ENCODE measurements around the gene KIAA1958. TPM values are rescaled to one million over a fixed set of nuclear protein-coding genes. Genes with fewer than 3 reads are reported as not detected.

The KIAA1958 gene
- total and polyA plus RNA-seq, 8 donors, result 10.5 to 15.6 (median 14.2) TPM

DNA sequence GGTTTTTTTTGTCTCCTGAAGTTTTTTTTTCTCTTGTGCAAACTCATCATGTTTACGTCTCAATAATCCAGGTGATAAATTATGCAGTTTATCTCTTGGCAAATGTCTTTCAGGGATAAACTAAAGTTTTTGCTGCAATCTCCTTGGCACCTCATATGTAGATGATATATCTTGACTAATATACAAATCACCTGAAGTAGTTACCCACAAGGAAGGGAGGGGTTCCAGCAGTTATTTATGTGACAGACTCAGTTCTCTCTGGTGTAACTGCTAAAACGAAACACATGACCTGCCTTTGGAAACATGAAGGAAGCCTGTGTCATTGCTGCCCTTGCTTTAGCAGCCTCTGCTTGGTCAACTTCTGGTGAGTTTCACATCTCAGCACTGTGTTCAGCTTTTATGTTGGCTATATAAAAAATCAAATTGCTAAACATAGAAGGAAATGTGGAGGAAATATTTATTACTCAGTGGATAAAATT is 39.3 kb upstream of the KIAA1958 start:
- H3K27me3 ChIP-seq, result no peaks in the 10 kb centered on the region
- H3K36me3 ChIP-seq, result no peaks in the 10 kb centered on the region
- DNase-seq (no peak), ATAC-seq (no peak)
- intact Hi-C loops (cut with DNase I), result no loop called here
- no peaks in the 10 kb centered on the region for H3K9me3 ChIP-seq
- H3K4me3 ChIP-seq, result no peak overlapping the region
- no peak overlapping the region for H3K27ac ChIP-seq
- TF ChIP-seq, protein P1, sequence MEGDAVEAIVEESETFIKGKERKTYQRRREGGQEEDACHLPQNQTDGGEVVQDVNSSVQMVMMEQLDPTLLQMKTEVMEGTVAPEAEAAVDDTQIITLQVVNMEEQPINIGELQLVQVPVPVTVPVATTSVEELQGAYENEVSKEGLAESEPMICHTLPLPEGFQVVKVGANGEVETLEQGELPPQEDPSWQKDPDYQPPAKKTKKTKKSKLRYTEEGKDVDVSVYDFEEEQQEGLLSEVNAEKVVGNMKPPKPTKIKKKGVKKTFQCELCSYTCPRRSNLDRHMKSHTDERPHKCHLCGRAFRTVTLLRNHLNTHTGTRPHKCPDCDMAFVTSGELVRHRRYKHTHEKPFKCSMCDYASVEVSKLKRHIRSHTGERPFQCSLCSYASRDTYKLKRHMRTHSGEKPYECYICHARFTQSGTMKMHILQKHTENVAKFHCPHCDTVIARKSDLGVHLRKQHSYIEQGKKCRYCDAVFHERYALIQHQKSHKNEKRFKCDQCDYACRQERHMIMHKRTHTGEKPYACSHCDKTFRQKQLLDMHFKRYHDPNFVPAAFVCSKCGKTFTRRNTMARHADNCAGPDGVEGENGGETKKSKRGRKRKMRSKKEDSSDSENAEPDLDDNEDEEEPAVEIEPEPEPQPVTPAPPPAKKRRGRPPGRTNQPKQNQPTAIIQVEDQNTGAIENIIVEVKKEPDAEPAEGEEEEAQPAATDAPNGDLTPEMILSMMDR (IDR thresholded peaks at IDR 0.05), result no peak
- H3K4me1 ChIP-seq, result no peaks in the 10 kb centered on the region

DNA sequence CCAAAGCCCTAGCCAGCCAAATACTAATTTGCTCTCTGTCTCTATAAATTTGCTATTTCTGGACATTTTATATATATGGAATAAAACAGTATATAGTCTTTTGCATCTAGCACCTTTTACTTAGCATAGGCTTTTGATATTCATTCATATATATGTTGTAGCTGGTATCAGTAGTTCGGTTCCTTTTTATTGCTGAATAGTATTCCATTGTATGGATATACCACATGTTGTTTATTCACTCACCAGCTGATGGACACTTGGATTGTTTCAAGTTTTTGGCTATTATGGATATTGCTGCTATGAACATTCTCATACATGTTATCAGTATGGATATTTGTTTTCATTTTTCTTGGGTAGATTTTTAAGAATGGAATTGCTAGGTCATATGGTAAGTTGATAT is 23.8 kb upstream of the KIAA1958 start:
- H3K9me3 ChIP-seq, result peaks cover 0 to 4% of the 10 kb centered on the region in 2 donors
- ATAC-seq, result no peak
- no peaks in the 10 kb centered on the region for H3K27me3 ChIP-seq
- DNase-seq, result no peak
- TF ChIP-seq, protein P1 (IDR thresholded peaks at IDR 0.05), result no peak
- H3K36me3 ChIP-seq, result peaks cover 0 to 67% of the 10 kb centered on the region in 2 donors
- no peak overlapping the region for H3K4me3 ChIP-seq
- intact Hi-C loops (cut with DNase I), result no loop called here
- H3K27ac ChIP-seq, result no peak overlapping the region
- H3K4me1 ChIP-seq, result no peaks in the 10 kb centered on the region

DNA sequence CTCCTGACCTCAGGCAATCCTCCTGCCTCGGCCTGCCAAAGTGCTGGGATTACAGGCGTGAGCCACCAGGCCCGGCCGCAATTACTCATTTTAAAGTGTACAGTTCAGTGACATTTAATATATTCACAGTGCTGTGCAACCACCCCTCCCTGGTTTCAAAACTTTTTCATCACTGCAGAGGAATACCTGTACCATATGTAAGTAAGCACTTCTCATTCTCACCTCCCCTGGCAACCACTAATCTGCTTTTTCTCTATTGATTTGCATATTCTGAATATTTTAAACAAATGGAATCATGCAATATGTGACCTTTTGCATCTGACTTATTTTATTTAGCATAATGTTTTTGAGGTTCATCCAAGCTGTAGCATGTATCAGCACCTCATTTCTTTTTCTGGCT is 21.3 kb upstream of the KIAA1958 start:
- Histone ChIP-seq H3K4me3 (no peak overlapping the region), H3K4me1 (no peaks in the 10 kb centered on the region), H3K9me3 (peaks cover 0 to 4% of the 10 kb centered on the region in 2 donors), H3K27ac (no peak overlapping the region), H3K36me3 (peaks cover 0 to 44% of the 10 kb centered on the region in 2 donors), H3K27me3 (no peaks in the 10 kb centered on the region)
- no peak for ATAC-seq
- DNase-seq, result no peak
- intact Hi-C loops (cut with DNase I), result no loop called here
- TF ChIP-seq, protein P1 (IDR thresholded peaks at IDR 0.05), result no peak

DNA sequence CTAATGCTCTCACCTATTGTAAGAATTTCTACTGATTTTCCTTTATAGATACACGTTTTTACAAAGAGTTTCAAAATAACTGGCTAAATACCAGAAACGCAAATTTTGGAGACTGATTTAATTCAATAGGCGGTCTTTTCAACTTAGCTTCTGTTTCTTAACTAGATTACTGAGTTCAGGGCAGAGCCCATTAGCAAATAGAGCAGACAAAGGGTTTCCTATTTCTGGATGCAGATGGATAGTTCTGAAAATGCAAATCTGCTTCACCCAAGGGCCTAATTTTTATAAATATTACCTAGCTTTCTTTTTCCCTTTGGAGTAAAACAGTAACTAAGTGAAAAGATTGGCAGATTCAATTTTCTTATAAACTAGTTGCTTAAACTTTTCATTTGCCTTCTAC is 13.6 kb upstream of the KIAA1958 start:
- DNase-seq (no peak), ATAC-seq (no peak)
- TF ChIP-seq, protein P1 (IDR thresholded peaks at IDR 0.05), result no peak
- no peak overlapping the region for H3K27ac ChIP-seq
- H3K4me1 ChIP-seq, result no peaks in the 10 kb centered on the region
- H3K9me3 ChIP-seq, result peaks cover 0 to 17% of the 10 kb centered on the region in 2 donors
- H3K36me3 ChIP-seq, result peaks cover 0 to 25% of the 10 kb centered on the region in 2 donors
- no peaks in the 10 kb centered on the region for H3K27me3 ChIP-seq
- H3K4me3 ChIP-seq, result no peak overlapping the region
- intact Hi-C loops (cut with DNase I), result no loop called here

DNA sequence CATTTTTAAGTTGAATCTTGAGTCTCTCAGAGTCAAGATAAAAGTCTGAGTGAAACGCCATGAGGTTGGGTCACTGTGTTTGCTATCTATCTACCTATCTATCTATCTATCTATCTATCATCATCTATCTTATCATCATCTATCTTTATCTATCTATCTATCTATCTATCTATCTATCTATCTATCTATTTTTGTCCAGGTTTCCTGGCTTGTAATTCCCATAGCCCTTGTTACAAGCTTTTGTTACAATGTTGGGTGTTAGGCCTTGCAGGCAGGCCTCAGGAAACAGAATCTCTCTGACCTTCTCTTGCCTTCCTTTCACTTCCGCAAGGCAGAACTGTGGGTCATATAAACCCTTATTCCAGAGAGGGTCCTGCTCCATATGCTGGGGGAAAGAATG is 12.6 kb upstream of the KIAA1958 start:
- Histone ChIP-seq H3K27ac (no peak overlapping the region), H3K36me3 (peaks cover 0 to 25% of the 10 kb centered on the region in 2 donors), H3K27me3 (no peaks in the 10 kb centered on the region), H3K9me3 (peaks cover 0 to 23% of the 10 kb centered on the region in 2 donors), H3K4me3 (no peak overlapping the region), H3K4me1 (no peaks in the 10 kb centered on the region)
- no peak for DNase-seq
- intact Hi-C loops (cut with DNase I), result no loop called here
- no peak for ATAC-seq
- TF ChIP-seq, protein P1 (IDR thresholded peaks at IDR 0.05), result no peak
